Measurements from ENCODE around the gene DENND1C.

DNA sequence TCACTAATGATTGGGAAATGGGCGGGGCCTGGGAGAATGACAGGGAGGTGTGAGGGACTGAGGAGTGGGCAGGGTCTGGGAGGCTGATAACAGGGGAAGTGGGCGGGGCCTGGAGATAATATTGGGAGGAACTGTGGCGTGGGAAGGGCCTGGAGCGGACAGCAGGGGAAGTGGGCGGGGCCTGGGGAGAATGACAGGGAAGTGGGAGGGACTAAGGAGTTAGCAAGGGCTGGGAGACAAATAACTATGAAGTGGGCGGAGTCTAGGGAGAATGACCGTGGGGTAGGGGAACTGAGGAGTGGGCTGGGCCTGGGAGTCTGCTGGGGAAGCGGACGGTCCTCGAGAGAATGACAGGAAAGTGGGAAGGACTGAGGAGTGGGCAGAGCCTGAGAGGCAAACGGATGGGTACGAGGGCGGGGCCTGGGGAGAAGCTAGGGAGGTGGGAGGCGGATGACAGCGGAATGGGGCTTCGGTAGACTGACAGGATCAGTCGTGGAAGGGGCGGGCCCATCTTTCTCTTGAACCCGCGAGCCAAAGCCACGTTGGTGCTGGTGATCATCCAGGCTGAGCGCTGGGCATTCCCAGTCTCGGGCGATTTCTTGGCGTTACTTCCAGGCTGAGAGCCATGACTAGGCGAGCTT lies 34.6 kb upstream of the DENND1C start:
- TF ChIP-seq, protein P1, sequence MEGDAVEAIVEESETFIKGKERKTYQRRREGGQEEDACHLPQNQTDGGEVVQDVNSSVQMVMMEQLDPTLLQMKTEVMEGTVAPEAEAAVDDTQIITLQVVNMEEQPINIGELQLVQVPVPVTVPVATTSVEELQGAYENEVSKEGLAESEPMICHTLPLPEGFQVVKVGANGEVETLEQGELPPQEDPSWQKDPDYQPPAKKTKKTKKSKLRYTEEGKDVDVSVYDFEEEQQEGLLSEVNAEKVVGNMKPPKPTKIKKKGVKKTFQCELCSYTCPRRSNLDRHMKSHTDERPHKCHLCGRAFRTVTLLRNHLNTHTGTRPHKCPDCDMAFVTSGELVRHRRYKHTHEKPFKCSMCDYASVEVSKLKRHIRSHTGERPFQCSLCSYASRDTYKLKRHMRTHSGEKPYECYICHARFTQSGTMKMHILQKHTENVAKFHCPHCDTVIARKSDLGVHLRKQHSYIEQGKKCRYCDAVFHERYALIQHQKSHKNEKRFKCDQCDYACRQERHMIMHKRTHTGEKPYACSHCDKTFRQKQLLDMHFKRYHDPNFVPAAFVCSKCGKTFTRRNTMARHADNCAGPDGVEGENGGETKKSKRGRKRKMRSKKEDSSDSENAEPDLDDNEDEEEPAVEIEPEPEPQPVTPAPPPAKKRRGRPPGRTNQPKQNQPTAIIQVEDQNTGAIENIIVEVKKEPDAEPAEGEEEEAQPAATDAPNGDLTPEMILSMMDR (IDR thresholded peaks at IDR 0.05), result no peak
- TF ChIP-seq POLR2A (IDR thresholded peaks at IDR 0.05), result no peak
